Karpas-422 (cell line): ENCODE measurements around the gene KCNRG. TPM values are rescaled to one million over a fixed set of nuclear protein-coding genes. Genes with fewer than 3 reads are reported as not detected.
"Not testable (repeated sequence)": the region's sequence is repeated elsewhere in the genome, so short reads cannot be mapped to it uniquely, and the experiment has no call there.

Experiments used
- DNase-seq: peaks from one replicate; pipeline ENCODE4 v3.0.0-alpha.2; 2015
- H2AFZ ChIP-seq: fragments of 200-600 bp; sonication (generic); 2 replicates; pipeline ENCODE4 v1.6.1; 2014; ENCODE audit warnings: antibody characterized with exemption, low read length, mixed read lengths
- H3K27ac ChIP-seq: fragments of 200-600 bp; sonication (generic); 2 replicates; pipeline ENCODE4 v1.5.1; 2014; ENCODE audit warnings: mild to moderate bottlenecking, low read length, moderate library complexity
- H3K27me3 ChIP-seq: fragments of 200-600 bp; sonication (generic); 2 replicates; pipeline ENCODE4 v1.6.1; 2014; ENCODE audit warnings: low read length, mixed read lengths
- H3K36me3 ChIP-seq: fragments of 200-600 bp; sonication (generic); 2 replicates; pipeline ENCODE4 v1.6.1; 2014; ENCODE audit warnings: low read length, mixed read lengths; ENCODE audit not compliant: insufficient read depth
- H3K4me1 ChIP-seq: fragments of 200-600 bp; sonication (generic); 2 replicates; pipeline ENCODE4 v1.6.1; 2014; ENCODE audit warnings: mild to moderate bottlenecking, low read length, mixed read lengths
- H3K4me2 ChIP-seq: fragments of 200-600 bp; sonication (generic); 2 replicates; pipeline ENCODE4 v1.6.1; 2014; ENCODE audit warnings: low read length, low read depth, mild to moderate bottlenecking; ENCODE audit not compliant: poor library complexity, severe bottlenecking
- H3K4me3 ChIP-seq: fragments of 200-600 bp; sonication (generic); 2 replicates; pipeline ENCODE4 v1.5.1; 2014; ENCODE audit warnings: mild to moderate bottlenecking, antibody characterized with exemption, low read length, mixed read lengths
- H3K79me2 ChIP-seq: fragments of 200-600 bp; sonication (generic); 2 replicates; pipeline ENCODE4 v1.6.1; 2014; ENCODE audit warnings: mild to moderate bottlenecking, low read length, mixed read lengths
- H3K9ac ChIP-seq: fragments of 200-600 bp; sonication (generic); 2 replicates; pipeline ENCODE4 v1.6.0; 2014; ENCODE audit warnings: low read length
- H3K9me2 ChIP-seq: fragments of 200-600 bp; sonication (generic), shearing (Covaris generic); replicated peaks from 2 replicates; pipeline ENCODE4 v1.6.0; 2014; ENCODE audit warnings: mild to moderate bottlenecking, low read length, moderate library complexity; ENCODE audit not compliant: insufficient read depth
- H3K9me3 ChIP-seq: fragments of 300-700, 200-600 bp; sonication (generic); 2 replicates; pipeline ENCODE4 v1.6.1; 2014; ENCODE audit warnings: low read length, mixed read lengths
- H4K20me1 ChIP-seq: fragments of 200-600 bp; sonication (generic); 2 replicates; pipeline ENCODE4 v1.6.1; 2014; ENCODE audit warnings: mild to moderate bottlenecking, antibody characterized with exemption, low read length, low read depth; ENCODE audit not compliant: insufficient read depth
- total RNA-seq: library from RNA; depleted of rRNA; stranded (reverse); fragments of >200 nt; shearing (Covaris generic); gene quantifications from 2 replicates; pipeline ENCODE4 v1.2.3, GENCODE V29; 2014; ENCODE audit warnings: low replicate concordance

KCNRG gene
- total RNA-seq, 1 experiment from 2014 or later, result 4.5 TPM

DNA sequence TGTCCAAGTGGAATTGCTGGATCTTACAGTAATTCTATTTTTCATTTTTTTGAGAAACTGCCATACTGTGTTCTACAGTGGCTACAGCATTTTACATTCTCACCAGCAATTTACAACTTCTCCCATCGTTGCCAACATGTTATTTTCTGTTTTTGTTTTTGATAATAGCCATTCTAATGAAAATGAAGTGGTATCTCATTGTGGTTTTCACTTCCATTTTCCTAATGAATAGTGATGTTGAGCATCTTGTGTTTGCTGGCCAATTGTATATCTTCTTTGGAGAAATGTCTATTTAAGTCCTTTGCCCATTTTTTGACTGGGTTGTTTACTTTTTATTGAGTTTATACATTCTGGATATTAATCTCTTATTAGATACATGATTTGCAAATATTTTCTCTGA lies 38.6 kb downstream of the KCNRG start:
- peaks cover 64% of the 10 kb centered on the region for H3K36me3 ChIP-seq

DNA sequence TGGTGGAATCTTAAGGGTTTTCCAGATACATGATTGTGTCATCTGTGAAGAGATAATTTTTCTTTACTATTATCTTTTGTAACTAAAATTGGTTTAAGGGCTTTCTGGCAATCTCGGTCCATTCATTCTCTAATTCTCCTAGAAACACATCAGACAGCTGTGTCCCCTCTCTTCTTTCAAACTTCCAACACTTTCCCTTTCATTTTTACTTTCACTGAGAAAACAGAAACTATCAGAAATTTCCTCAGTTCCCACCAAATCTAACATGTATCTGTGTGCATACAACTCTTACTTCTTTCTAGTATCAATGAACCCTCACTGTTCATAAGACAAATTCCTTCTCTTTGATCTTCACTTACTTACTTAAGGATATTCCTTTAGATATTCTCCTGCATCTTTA lies 40.2 kb downstream of the KCNRG start:
- H3K4me2 ChIP-seq, result no peak overlapping the region
- H4K20me1 ChIP-seq, result no peaks in the 10 kb centered on the region
- H3K9me2 ChIP-seq, result no peaks in the 10 kb centered on the region
- H3K9ac ChIP-seq, result no peak overlapping the region
- no peaks in the 10 kb centered on the region for H3K9me3 ChIP-seq
- no peak overlapping the region for H2AFZ ChIP-seq
- no peak overlapping the region for H3K4me3 ChIP-seq
- no peak for DNase-seq
- H3K79me2 ChIP-seq, result peaks cover 93% of the 10 kb centered on the region
- H3K36me3 ChIP-seq, result peaks cover 64% of the 10 kb centered on the region
- no peaks in the 10 kb centered on the region for H3K4me1 ChIP-seq
- H3K27me3 ChIP-seq, result no peaks in the 10 kb centered on the region
- H3K27ac ChIP-seq, result no peak overlapping the region

More for the DNA sequence above, 38.6 kb downstream of the KCNRG start:
- H3K27me3 ChIP-seq, result no peaks in the 10 kb centered on the region
- no peaks in the 10 kb centered on the region for H4K20me1 ChIP-seq
- no peaks in the 10 kb centered on the region for H3K9me3 ChIP-seq
- no peak overlapping the region for H3K4me2 ChIP-seq
- no peak overlapping the region for H3K4me3 ChIP-seq
- no peaks in the 10 kb centered on the region for H3K9me2 ChIP-seq
- H3K79me2 ChIP-seq, result peaks cover 93% of the 10 kb centered on the region
- H3K4me1 ChIP-seq, result no peaks in the 10 kb centered on the region
- no peak overlapping the region for H3K27ac ChIP-seq
- DNase-seq, result no peak
- no peak overlapping the region for H2AFZ ChIP-seq
- no peak overlapping the region for H3K9ac ChIP-seq

DNA sequence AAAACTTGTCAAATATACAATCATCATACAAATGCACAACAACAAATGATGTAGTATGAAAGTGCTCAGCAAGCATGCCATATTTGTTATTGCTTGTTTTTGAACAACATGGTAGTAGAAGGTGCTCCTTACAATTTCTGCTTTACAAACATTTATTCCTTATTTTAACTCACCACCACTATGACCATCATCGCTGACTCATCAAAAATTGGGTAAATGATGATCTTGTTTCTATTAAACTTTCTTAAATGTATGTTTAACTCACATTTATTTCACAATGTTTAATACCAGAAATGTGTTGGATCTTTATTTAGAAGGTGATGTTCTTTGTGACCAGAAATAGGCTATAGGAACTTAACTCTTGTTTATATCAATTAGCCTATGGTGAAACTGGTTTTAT lies 45.5 kb downstream of the KCNRG start:
- Histone ChIP-seq H2AFZ (no peak overlapping the region), H3K9me3 (no peaks in the 10 kb centered on the region), H3K4me2 (no peak overlapping the region), H3K27ac (no peak overlapping the region), H3K36me3 (peaks cover 71% of the 10 kb centered on the region), H3K9ac (no peak overlapping the region), H3K4me1 (no peaks in the 10 kb centered on the region), H3K4me3 (no peak overlapping the region), H3K27me3 (no peaks in the 10 kb centered on the region), H3K9me2 (no peaks in the 10 kb centered on the region), H4K20me1 (no peaks in the 10 kb centered on the region), H3K79me2 (peaks cover 87% of the 10 kb centered on the region)
- DNase-seq, result no peak

DNA sequence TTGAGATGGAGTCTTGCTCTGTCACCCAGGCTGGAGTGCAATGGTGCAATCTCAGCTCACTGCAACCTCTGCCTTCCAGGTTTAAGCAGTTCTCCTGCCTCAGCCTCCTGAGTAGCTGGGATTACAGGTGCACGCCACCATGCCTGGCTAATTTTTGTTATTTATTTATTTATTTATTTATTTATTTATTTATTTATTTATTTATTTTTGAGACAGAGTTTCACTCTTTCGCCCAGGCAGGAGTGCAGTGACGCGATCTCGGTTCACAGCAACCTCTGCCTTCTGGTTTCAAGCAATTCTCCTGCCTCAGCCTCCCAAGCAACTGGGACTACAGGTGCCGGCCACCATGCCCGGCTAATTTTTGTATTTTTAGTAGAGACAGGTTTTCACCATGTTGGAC lies 47.1 kb downstream of the KCNRG start:
- not testable (repeated sequence) for H3K4me3 ChIP-seq, H3K4me2 ChIP-seq, DNase-seq, H2AFZ ChIP-seq, H3K27me3 ChIP-seq, H3K9me3 ChIP-seq, H4K20me1 ChIP-seq, H3K4me1 ChIP-seq, H3K9me2 ChIP-seq, H3K9ac ChIP-seq, H3K27ac ChIP-seq
- H3K79me2 ChIP-seq, result peaks cover 88% of the 10 kb centered on the region
- H3K36me3 ChIP-seq, result peaks cover 71% of the 10 kb centered on the region

DNA sequence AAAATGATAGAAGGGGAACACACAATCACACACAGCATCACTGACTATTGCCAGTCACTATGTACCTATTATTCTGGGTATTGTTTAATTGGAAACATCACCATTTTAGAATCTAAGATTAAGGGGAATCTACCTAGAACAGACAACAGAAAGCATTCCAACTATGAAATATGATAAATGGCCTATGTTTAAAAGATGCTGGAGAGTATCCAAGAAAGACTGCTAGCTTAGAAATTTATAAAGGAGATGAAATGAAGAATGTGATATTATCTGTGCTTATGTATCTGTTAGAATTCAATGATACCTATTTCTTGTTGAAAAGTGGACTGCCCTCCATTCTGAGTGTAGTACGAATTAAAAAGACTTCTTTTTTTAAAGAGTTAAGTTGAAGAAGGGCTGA lies 50.5 kb downstream of the KCNRG start:
- Histone ChIP-seq H3K27me3 (no peaks in the 10 kb centered on the region), H3K9me2 (no peaks in the 10 kb centered on the region), H3K27ac (peak overlapping the region; percentile 34; the same call in 1 of the 2 replicates), H2AFZ (no peak overlapping the region), H3K36me3 (peaks cover 80% of the 10 kb centered on the region), H3K4me2 (no peak overlapping the region), H3K79me2 (peaks cover 91% of the 10 kb centered on the region), H3K4me1 (no peaks in the 10 kb centered on the region; the same call in 1 of the 2 replicates), H3K9ac (no peak overlapping the region), H3K9me3 (no peaks in the 10 kb centered on the region), H4K20me1 (0 out of 2 replicates have a peak, but pooled peaks cover 11% of the 10 kb centered on the region), H3K4me3 (no peak overlapping the region)
- no peak for DNase-seq

DNA sequence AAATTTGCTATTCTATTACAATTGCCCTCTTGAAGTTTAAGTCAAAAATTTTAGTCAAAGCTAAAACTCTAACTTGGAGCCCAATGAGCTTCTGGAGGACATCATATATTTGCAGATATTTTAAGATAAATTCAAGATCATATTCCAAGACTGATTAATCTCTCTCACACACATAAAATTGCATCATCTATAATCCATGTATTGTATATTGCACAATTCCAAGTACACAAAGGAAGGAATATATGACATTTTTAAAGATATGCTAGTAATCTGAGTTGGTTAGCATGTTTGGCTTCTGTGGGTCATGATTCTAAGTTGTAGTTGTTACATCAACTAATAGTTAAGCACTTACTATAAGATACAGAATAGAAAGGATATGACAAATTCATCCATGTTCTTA lies 53.3 kb downstream of the KCNRG start:
- Histone ChIP-seq H2AFZ (no peak overlapping the region), H3K4me1 (peaks cover 21% of the 10 kb centered on the region), H3K4me2 (no peak overlapping the region), H4K20me1 (peaks cover 15% of the 10 kb centered on the region; the same call in 1 of the 2 replicates), H3K4me3 (no peak overlapping the region), H3K27ac (peak overlapping the region; percentile 92), H3K27me3 (no peaks in the 10 kb centered on the region), H3K9me2 (no peaks in the 10 kb centered on the region), H3K9me3 (no peaks in the 10 kb centered on the region), H3K9ac (no peak overlapping the region), H3K36me3 (peaks cover 88% of the 10 kb centered on the region), H3K79me2 (peaks cover 93% of the 10 kb centered on the region)
- no peak for DNase-seq

DNA sequence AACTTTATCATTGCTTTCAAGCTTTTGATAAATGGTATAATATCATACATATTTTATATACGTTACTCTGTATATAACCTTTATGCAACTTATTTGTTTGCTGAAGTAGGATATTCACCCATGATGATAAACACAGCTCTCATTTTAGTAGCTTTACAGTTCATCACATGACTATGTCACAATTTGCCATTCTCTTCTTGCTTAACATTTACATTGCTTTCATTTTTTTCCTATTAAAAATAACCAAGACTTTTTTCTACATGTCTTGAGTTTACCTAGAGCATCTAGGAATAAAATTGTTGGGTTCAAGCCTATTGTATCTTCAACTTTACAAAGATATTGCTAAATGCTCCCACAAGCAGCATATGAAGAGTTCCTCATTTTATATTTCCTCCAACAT lies 54.0 kb downstream of the KCNRG start:
- Histone ChIP-seq H3K9ac (no peak overlapping the region), H3K4me3 (no peak overlapping the region), H3K79me2 (peaks cover 93% of the 10 kb centered on the region), H3K27me3 (no peaks in the 10 kb centered on the region), H3K27ac (peak overlapping the region; percentile 92), H4K20me1 (peaks cover 15% of the 10 kb centered on the region; the same call in 1 of the 2 replicates), H3K9me3 (no peaks in the 10 kb centered on the region), H3K36me3 (peaks cover 87% of the 10 kb centered on the region), H2AFZ (no peak overlapping the region), H3K9me2 (no peaks in the 10 kb centered on the region), H3K4me2 (no peak overlapping the region), H3K4me1 (peaks cover 29% of the 10 kb centered on the region)
- no peak for DNase-seq

DNA sequence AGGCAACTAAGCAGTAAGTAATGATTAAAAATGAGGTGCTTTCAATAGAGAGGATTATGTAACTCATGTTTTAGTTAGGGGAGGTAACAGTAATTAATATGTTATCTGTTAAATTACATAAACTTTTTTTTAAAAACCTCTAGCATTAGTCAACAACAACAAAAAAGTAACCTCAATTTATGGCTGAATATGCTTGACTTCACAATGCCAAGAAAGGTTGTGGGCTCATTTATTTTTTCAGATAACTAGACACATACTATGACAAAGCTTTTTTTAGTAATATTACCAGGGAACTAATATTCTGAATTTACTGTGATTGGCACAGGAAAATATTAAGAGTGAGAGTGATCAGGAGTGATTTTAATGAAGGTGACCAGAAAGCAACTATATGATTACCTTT lies 54.9 kb downstream of the KCNRG start:
- no peaks in the 10 kb centered on the region for H3K27me3 ChIP-seq
- H3K4me1 ChIP-seq, result peaks cover 38% of the 10 kb centered on the region
- H3K4me2 ChIP-seq, result no peak overlapping the region
- peaks cover 96% of the 10 kb centered on the region for H3K79me2 ChIP-seq
- no peak overlapping the region for H3K9ac ChIP-seq
- peaks cover 15% of the 10 kb centered on the region; the same call in 1 of the 2 replicates for H4K20me1 ChIP-seq
- no peak for DNase-seq
- H2AFZ ChIP-seq, result no peak overlapping the region
- H3K9me2 ChIP-seq, result no peaks in the 10 kb centered on the region
- H3K36me3 ChIP-seq, result peaks cover 87% of the 10 kb centered on the region
- peak overlapping the region; percentile 92 for H3K27ac ChIP-seq
- no peaks in the 10 kb centered on the region for H3K9me3 ChIP-seq
- no peak overlapping the region for H3K4me3 ChIP-seq
